Right lung (tissue), 5 donors: Measurements from ENCODE around the gene IL25. TPM values are rescaled to one million over a fixed set of nuclear protein-coding genes. Genes with fewer than 3 reads are reported as not detected.
A peak's percentile ranks its signal among the peaks of the same experiment; 100 is the strongest.

ENCODE experiments used
- DNase-seq, 2 donors: peaks; one replicate each; pipeline ENCODE4 v3.0.0-alpha.2; 2013
- polyA plus RNA-seq, 5 donors: library from polyadenylated mRNA; unstranded; fragments of 120-200 nt; gene quantifications; one replicate each; pipeline versions ENCODE4 v1.2.1 to v1.2.3, GENCODE V29; 2013; ENCODE audit warnings: inconsistent platforms in 1 of 5, low replicate concordance in 1 of 5; ENCODE audit not compliant: insufficient read length in 5 of 5, insufficient read depth in 1 of 5

IL25 gene
- polyA plus RNA-seq, 5 donors: not detected

DNA sequence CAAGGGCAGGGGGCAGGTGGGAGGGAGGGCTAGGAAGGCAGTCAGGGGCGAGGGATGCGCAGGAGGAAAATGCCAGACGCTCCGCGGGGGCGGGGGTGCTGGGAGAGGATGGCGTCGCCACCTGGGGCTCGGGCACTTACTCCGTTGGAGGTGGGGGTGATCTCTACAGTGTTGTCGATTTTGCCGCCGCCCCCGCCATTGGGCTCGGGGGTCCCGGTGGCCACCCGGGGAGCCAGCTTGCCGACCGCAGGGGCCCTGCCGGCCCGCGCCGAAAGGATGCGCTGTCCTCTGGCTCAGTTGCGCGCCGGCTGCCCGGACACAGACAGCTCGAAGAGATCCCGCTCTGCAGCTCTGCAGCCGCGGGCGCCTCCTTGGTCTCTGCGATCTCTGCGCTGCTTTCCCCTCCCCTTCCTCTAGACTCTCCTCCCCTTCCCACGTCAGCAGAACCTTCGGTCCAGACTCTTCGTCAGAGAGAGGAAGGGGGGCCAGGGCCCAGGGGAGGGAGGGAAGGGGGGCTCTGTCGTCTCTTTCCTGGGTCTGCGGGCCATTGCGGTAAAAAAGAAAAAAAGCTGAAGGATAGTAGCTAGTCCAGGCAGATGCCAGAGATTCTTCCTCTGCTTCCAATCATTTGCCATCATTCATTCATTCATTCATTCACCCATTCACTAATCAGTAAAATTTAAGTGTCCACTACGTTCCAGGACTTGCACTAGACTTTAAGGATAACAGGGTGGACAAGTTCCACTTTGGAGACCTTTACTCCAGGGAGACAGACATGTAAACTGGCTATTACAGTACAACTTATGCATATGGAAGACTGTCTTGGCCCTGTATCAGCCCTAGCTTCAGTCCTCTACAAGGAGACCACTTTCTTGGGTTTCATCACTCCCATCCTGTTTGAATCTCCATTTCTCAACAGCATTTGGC, 19.8 kb upstream of the IL25 start, which contains the start of gene SLC22A17:
SLC22A17 (minus strand) TSS at position 382 of the 927 bp plus-strand sequence.
- DNase-seq: peak; percentile 89 to 90

GRCh38 chr14:23353433-23353780, 19.2 kb upstream of the IL25 start:
- no peak for DNase-seq

DNA sequence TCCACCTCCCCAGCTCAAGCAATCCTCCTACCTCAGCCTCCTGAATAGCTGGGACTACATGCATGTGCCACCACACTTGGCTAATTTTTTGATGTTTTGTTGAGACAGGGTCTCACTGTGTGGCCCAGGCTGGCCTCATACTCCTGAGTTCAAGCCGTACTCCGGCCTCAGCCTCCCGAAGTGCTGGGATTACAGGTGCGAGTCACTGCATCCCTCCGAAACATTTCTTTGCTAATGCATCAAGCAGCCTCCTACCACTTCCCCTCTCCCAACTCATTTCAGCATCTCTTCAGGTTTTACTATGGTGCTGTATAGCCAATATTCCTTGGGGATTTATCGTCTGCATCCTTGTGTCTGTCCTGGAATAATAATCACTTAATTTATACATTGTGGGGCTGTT, 17.6 kb upstream of the IL25 start:
- no peak for DNase-seq

DNA sequence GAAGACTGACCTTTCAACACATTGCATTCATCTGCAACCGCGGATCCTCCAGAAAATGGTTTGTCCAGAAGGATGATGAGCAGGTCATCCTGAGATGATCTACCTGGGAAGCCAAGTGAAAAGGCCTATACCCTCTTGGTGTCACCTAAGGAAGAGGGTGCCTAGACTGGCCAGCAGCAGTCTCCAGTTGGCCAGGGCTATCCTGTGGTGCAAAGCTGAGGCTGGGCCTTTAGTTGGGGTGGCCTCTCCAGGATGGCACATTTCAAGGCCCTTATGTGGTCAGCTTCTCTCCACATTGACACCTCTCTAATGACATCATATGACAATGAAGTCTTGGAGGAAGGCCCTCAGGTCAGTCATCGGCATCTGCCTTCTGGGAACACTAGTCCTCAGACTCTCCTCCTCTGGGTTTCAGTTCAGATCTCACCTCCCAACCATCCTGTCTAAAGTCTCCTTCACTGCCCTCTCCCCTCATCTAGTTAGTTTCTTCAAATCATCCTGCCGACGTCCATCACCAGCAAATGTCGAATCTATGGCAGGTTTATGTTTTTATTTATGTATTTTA, 16.7 kb upstream of the IL25 start:
- DNase-seq: no peak

GRCh38 chr14:23356662-23357061, 15.9 kb upstream of the IL25 start:
- DNase-seq: no peak

DNA sequence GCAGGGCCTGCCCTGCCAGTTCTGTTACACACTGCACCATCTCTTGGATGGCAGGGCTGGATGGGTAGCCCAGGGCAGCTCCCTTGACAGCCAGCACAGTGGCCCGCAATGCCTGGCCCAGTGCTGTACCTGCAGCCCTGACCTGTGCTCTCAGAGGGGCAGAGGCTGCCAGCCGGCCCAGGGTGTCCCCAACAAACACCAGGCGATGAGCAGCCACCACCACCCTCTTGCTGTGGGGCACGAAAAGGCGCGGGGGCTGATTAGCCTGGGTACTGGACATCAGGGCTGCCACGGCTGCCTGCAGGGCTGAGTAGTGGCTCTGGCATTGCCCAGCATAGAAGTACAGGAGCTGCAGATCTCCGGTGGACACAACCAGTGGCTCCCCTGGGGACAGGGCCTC, 15.3 kb upstream of the IL25 start:
- DNase-seq: no peak

DNA sequence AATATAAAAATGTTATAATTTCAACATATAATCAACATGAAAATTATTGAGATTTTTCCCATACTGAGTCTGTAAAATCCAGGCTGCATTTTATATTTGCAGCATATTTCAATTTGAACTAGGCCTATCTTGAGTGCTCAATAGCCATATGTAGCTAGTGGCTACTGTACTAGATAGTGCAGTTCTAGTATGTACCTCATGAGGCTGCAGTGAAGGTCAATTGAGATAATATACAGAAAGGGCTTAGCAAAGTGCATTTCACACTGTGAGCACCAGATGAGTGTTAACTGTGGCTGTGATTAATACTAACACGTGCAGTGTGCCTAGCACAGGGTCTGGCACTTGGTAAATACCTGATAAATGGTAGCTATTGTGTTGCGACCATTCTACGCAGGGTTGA, 14.6 kb upstream of the IL25 start:
- no peak for DNase-seq

DNA sequence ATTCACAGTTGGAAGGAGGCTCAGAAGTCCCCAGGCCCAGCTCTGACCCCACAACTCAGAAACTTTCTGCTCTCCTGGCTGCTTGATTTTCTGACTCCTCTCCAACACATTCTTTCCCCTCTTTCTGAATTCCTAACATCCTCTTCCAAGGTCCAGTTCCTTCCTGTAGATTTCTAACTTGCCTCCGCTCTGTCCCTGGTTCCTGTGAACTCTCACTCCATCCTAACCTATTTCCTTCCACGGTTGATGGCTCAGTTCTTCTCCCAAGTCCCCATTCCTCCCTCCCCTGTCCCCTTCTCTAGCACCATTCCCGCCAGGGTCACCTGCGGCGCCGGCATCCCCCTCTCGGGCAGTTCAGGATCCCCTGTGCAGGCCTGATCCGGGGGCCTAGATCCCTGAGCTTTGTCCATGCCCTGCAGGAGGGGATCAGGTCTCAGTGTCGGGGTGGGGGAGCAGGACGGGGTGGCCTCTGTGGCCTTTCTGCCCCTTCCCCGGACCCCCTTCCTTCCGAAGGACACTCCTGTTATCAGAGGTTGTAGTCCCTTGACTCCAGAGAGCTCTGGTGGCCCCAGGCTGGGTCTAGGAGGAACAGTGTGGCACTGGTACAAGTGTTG, 13.9 kb upstream of the IL25 start:
- DNase-seq: no peak

DNA sequence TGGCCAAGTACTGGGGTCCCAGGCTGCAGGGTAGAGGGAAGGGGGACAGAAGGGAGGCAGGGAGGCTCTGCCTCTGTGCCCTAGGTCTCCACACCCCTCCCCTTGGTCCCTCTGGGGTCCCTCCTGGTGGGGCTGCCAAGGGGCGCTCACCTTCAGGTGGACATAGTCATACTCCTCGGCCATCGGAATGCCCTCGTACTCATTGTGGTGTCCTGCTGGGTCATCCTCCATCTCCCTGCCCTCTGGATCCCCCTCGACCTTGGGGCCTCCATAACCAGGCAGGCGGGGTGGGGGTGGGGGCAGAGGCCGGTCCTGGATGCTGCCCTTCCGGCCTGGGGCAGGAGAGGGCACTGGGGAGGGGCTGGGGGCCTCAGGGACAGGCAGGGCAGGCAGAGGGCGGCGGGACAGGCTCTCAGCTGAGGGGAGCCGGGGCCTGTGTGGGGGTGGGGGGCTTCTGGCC, 13.4 kb upstream of the IL25 start:
- DNase-seq: no peak

DNA sequence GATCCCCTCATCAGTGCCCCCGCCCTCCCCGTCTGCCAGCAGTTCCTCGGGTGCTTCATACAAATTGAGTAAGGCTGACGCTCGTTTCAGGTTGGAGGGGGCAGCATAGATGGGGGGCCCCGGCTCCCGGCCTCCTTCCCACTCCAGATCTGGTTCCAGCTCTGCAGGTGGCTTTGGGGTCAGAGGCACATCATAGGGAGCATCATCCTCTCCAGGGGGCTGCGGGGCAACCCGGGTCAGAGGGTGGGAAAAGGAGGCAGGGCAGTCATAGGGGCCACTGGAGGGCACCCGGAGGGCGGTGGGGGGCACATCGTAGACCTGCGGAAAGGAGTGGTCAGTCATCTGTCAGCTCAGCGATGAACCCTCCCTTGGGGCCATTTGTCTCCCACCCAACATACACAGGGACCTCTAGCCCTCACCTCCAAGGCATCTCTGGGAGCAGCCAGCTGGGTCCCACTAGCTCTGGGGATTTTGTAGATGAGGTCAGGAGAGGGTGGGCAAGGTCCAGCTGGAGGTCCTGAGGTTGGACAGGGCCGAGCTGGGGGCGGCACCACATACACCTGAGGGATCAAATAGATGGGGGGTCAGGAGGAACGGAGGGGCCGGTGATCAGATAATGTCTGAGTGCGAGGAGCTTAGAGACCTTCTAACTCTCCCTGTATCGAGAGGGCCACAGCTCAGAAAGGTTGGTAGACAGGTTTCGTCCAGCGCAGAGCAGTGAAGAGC, 12.7 kb upstream of the IL25 start:
- DNase-seq: no peak

- DNase-seq: no peak
These were observed 12.1 kb upstream of the IL25 start for GRCh38 chr14:23360496-23360895.

- no peak for DNase-seq
These were observed 11.3 kb upstream of the IL25 start for GRCh38 chr14:23361320-23361719.

DNA sequence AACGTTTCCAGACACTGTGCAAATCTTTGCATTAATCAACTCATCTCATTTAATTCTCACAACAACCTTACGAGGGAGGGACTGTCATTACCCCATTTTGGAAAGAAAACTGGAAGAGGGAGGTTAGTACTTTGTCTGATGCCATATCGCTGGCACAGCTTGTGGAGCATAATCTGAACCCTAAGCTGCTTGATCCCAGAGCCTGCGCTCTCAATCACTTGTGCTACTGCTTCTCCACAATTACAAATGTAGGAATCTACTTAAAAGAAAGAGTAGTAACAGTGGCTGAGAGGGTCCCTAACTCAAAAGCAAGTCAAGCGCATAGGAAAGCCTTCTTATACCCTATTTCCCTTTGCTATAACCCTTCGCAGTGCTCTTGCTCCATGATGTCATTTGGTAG, 10.8 kb upstream of the IL25 start:
- no peak for DNase-seq

DNA sequence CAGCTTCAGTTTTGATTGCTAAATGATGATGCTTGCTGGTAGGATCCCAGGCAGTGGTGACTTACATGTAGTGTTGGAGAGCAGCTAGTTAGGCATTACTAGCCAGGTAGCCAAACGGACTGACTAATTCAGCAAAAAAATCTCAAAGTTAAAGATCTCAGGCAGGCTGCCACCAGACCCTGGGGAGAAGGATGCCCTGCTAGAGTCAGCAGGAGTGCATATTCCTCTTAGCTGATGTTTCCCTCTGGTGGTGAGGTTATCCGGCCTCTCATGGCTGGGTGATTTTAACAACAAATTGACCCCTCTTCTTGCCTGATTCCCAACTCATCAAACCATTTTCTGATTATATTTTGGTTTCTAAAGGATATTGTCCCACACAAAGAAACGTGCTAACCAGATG, 10.4 kb upstream of the IL25 start:
- DNase-seq: no peak

DNA sequence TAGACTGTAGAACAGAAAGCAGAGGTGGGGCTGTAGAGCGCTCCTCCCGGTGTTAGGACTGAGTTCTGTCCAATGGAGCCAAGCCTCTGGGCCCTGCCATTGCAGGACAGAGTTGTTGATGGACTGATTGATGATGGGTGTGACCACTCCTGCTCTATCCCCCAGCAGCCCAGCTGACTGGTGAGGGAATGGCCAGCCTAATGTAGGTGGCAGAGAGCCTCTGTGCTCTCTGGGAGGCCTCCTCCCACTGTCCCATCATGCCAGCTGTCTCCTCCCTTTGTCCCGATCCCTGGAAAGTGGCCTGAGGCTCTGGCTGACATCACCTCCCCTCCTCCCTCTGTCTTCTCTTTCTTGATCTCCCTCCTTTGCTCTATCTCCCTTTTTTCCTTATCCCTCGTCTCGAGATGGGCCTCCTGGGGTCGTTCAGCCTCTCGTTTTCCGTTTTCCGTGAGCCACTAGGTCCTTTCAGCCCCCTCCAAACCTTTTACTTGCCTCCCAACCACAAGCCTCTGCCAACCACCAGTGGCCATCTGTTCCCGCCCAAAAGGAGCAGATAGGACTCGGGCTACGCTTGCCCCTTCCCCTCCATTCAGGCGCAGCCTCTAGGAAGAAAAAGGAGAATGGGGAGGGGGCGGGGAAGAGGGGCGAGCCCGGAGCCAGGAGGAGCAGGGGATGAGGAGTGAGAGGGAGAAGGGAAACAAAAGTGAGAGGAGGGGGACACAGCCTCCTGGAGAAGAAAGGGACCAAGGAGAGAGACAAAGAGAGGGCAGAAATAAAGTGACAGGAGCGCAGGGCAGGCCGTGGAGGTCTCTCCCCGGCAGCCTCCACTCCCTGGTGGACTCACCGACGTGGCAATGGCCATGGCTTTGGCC, 8.2 kb upstream of the IL25 start:
- DNase-seq: peak; percentile 38 to 42

GRCh38 chr14:23365036-23365731, 7.4 kb upstream of the IL25 start, which contains the start of gene EFS:
Gene EFS (minus strand): TSS chr14:23365172. CDS start chr14:23365025, 147 bp downstream.
- peak; percentile 46 to 61 for DNase-seq

DNA sequence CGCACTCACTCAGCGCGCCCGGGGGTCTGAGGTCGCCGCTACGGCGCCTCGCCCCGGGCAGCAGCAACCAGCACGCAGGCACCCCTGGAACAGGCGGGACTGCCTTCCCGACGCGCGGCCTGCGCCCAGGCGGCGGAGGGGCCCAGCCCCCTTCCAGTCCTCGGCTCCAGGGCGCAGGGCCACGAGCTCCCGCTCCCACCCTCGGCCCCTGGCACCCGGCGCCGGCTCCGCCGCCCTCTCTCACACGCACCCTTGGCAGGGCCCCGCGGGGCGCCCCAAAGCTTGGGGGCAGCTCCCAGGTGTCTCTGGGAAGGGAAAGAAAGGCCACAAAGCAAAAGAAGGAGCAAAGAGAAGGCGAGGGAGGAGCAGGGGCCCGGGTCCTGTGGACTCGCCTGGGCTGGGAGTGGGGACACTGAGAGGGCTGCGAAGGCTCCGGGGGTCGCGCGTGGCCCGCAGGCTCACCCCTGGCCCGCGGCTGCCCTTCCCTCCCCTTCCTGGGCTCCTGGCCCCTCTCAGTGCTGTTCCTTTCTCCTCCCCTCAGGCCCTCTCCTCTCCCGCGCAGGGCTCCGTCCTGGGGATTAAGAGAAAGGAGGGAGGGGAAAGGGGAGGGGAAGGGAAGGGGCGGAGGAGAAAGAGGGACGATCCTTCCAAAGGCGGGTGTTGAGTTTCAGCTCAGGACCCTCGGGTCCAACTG, 6.7 kb upstream of the IL25 start:
- DNase-seq: peak in 1 of 2 donors; percentile 92

DNA sequence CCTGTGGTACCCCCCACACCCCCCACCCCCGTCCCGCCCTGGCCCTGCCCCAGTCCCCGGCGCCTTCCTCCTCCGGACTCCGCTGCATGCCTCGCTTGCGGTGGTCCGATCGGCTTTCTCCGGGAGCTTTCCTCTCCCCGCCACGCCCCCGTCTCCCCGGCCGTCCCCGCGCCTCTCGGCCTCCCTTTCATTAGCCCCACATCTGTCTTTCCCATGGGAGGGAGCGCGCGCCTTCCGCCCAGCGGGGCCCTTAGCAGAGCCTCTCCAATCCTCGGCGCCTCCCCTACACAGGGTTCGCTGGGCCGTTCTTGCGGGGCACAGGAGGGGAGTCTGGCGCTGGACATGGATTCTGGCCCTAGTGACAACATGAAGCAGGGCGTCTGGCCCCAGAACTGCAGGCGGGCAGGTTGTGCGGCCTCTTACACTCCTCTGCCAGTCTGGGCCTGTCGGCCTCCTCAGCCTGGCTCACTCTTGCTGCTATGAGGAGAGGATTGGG, 6.1 kb upstream of the IL25 start:
- peak; percentile 86 to 91 for DNase-seq

- no peak for DNase-seq
These were observed 2.4 kb upstream of the IL25 start for GRCh38 chr14:23370221-23370620.

- DNase-seq: no peak
These were observed 744 bp upstream of the IL25 start for GRCh38 chr14:23371865-23372264.
